HG02943 (cell line): Measurements from ENCODE around the gene MINAR2.
A peak's percentile ranks its signal among the peaks of the same experiment; 100 is the strongest.

Experiments
- ATAC-seq: cut with Tn5 transposase; IDR thresholded peaks from one replicate; pipeline ENCODE4 v1.9.1; 2021; ENCODE audit warnings: mild to moderate bottlenecking, low read depth, moderate library complexity; ENCODE audit not compliant: unreplicated experiment

MINAR2 gene

DNA sequence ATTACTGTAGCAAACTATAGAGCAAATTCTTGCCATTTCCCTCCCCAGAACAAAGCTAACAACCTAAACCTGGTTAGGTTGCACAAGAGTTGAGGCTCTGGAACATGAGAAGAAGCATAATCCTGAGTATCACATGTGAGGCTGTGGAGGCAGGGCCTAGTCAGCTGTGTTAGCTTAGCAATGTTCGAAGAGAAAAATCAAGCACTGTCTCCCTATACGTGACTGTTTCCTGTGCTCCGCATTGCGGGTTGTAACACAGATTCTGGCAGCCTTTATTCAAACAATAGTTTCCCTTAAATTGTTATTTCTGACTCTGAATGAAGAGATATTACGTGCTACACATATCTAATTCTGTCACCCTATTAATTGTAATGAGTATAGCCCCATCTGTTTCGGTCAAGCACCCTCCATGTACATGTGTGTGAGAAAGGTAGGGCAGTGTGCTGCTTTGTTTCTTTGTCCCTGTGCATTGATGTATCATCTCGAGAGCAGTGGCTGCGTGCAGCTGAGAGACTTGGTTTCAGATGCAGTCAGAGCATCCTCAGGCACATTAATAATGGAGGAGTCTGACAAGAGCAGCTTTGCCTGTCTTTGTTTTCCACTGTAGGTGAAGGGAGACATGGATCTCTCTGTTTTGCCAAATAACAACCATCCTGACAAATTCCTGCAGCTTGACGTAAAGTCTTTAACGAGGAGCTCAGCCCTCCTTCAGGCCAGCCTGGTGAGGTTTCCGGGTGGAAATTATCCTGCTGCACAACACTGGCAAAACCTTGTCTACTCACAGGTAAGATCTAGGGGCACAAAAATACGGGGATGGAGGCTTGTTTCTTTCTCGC, at the start of gene MINAR2:
MINAR2 (plus strand) TSS at position 523 of the 836 bp plus-strand sequence; CDS start at position 620, 97 bp downstream.
- ATAC-seq, result no peak

DNA sequence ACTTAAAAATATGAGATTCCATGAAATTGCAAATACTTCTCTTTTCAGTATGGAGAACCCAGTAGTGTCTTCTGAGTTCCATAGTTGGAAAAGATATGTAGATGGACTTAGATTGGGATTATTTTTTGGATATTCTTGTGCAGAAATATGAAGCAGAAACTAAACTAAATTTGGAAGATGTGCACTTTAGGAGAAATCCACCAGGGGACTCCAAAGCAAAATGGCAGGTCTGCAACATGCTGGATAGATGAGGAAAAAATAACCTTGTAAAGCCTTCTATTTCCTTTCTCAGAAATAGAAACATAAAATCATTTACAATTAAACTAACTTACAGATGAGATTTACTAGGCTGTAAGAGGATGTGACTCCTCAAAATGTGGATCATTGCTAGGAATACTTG, 49.2 kb upstream of the MINAR2 start:
- no peak for ATAC-seq

GRCh38 chr5:129716235-129716634, 31.7 kb upstream of the MINAR2 start:
- no peak for ATAC-seq

- ATAC-seq, result no peak
Observed at GRCh38 chr5:129716651-129717050, 31.2 kb upstream of the MINAR2 start.

- ATAC-seq, result no peak
Observed at GRCh38 chr5:129717751-129718310, 30.1 kb upstream of the MINAR2 start.

DNA sequence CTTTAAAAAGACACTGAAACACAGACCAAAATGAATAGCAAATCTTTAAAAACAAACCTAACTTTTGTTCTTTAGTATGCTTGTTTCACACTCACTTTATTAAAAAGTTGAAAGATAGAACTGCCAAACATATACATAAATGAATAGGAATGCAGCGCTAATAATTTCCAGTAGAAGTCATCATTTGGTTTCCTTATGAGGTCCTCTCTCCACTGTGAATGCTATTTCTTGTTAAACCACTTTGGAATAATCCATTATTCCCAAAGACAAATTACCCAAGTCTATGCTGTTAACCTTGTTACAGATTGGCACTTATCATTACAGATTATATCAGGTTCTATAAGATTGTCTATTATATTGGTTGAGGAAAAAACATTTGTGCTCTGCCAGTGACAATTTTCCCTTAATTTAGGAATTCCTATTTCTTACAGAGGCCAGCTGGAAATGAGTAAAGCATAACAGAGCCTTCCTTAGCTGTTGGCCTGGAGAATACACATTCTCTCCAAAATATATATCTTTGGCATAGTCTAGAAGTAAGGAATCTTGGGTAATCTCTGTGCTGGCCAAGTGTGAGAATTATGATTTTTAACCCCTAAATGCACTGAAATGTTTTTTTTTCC, 29.3 kb upstream of the MINAR2 start:
- ATAC-seq, result no peak

DNA sequence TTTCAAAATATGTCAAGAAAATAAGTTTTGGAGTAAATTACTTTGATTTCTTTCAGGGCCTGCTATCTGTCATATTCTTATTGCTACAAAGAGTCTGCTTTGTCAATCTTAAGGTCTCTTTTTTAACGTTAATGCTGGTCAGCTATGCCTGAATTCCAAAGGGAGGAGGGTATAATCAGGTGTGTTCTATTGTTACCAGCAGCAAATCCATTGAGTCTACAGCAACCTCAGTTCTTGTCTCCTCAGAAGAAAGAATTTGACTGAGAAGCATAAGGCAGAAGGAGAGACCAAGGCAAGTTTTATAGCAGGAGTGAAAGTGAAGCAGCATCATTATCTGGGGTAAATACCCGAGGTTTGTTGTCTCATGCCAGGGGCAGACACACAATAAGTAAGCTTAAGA, 23.7 kb upstream of the MINAR2 start:
- ATAC-seq, result no peak

GRCh38 chr5:129724647-129725046, 23.2 kb upstream of the MINAR2 start:
- no peak for ATAC-seq

GRCh38 chr5:129739773-129740172, 8.1 kb upstream of the MINAR2 start:
- no peak for ATAC-seq

DNA sequence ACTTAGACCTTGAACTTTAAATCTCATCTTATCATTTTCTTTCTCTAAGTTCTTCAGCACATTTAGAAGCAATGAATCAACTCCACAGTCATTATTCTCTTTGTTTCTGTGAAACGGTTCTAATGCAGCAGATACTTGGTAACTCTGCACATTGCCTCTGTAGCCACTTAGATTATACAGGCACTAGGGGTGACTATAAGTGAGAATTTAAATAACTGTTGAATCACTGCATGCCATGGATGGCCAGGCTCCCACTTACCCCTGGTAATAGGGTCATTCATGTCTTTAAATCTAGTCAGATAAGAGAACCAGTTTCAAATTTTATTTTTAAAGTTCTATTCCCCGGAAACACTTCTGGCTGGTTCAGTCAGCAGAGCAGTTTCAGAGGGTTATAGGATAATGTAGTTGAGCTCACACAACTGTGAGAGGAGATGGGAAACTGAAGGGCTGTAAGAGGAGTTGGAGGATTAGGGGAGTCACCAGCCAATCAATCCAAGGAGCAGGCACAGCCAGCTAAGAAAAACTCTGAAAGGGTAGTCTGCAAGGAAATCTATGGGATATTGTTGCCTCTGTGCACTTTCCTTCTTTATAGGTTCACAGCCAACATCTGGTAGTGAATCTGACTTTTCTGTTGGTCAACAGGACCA, 4.2 kb upstream of the MINAR2 start:
- no peak for ATAC-seq

DNA sequence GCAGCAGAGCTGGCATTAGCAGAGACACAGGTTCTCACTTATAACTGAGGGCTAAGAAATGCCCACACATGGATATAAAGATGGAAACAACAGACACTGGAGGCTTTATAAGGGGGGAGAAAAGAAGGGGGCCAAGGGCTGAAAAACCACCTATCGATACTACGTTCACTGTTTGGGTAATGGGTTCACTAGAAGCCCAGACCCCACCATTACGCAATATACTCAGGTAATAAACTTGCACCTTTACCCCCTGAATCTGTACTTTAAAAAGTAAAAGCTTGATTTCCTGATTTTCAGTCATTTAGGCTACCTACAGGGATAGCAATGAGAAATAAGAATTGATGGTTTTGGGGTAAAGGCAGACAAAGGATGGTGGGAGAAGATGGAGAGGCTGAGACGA, 1.9 kb upstream of the MINAR2 start:
- ATAC-seq, result no peak

GRCh38 chr5:129746876-129747275, 1.0 kb upstream of the MINAR2 start:
- no peak for ATAC-seq

- ATAC-seq, result no peak
Observed at GRCh38 chr5:129748913-129749880, 1.3 kb downstream of the MINAR2 start.

DNA sequence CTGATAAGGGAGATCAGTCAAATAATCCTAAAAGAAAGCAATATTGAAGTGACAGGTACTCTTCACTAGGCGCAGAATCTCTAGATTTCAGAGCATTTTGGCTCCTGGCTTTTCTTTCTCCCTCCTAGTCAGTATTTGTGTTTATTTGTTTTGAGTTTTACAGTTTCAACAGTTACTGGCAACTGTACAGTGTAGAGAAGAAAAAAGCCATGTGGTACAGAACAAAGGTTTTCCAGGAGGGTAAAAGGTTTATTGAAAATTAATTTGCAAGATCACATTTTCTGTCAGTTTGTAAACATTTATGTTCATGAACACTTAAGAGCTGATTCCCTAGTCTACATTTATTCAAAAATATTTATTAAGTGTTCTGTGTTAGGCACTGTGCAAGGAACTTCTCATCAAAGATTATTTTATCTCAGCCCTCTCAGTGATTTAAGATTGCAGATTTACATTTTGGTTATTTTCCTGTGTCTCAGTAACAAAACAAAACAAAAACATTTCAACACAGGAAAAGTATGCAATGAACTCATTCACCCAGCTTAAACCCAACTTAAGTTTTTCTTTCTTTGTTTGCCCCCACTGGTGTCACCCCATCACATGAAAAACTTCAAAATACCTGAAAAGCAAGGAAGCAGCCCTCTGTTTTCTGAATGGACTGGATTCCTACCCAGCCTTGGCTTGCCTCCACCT, 12.9 kb downstream of the MINAR2 start:
- no peak for ATAC-seq

- ATAC-seq, result no peak
Observed at GRCh38 chr5:129763651-129764050, 15.8 kb downstream of the MINAR2 start.

DNA sequence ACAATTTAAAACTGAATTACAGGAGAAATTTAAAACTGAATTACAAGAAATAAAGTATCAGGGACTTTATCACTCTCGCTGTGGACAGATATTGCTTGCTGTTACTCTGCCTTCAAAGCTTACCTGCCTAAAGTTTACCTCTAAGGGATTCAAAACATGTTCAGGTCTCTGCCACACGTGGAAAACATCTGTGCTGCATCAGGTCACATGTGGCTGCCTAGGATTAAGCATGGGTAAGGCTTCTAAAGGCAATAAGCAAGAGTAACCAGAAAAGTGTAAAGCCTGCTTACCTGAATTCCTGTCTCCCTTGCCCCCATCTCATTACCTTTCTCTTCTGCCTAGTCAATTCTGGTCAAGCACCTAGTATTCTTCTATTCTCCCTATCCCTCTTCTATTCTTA, 18.9 kb downstream of the MINAR2 start:
- ATAC-seq, result no peak

DNA sequence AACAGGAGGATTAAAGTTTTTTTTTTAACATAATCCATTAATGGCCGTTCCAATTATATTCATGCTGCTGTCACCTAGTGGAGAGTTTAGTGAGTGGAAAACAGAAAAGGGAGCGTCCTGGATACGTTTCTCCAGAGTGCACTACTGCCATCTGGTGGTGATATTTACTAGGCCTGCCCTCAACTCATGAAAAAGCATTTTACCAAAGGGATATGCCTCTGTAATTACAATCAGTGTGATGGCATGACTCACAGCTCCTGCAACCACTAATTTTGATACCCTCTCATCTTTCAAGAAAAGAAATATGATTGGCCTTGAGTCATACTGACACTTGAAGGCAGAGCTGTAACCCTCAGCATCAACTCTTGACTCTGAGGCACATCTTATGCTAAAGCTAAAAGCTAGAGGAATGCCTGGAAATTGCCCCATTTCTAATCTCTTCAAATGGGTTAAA, 20.1 kb downstream of the MINAR2 start:
- peak; percentile 92 for ATAC-seq

GRCh38 chr5:129768735-129769134, 20.8 kb downstream of the MINAR2 start:
- ATAC-seq, result no peak

DNA sequence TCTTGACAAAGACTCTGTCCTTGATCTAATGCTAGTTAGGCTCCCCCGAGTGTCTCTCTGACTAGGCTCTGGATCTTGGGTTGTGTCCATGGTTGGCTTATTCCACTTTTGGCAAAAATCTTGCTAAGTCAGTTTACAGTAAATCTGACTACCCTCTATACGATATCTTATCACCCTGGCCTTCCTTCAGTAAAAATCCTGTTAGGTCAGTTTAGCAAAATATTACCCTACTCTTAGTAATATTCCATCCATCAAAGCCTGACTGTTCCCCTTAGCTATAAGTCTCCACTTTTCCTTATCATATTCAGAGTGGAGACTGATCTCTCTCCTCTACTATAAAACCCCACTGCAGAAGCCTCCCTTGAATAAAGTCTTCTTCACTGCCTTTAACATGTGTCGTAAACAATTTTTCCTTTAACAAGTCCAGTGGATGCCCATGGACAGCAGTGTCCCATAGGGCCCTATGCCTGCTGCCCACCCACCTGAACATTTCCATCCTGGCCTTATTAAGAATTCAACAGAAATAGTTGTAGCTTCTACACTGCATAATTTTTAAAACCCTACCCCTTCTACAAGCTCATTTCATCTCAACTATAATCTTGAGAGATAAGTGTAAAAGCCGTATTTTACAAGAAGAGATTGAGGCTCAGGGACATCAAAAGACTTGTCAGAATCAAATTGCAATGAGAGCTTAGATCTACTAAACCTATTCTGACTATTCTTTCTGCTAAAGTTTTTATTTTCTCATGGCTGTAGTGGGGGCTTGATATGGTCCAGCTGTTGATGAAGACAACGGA, 22.3 kb downstream of the MINAR2 start:
- ATAC-seq, result no peak
